HepG2 (cell line): Measurements from ENCODE around the gene UVSSA. TPM values are rescaled to one million over a fixed set of nuclear protein-coding genes. Genes with fewer than 3 reads are reported as not detected.

Experiments
- ATAC-seq: fragments of 200-7000 bp; cut with Tn5 transposase; 3 replicates; pipeline ENCODE4 v1.9.1; 2020; ENCODE audit warnings: mild to moderate bottlenecking, moderate library complexity
- BruUV-seq: library from RNA; stranded (reverse); fragments of 400-500 nt; replicated peaks from 2 replicates; lab custom pipeline; 2021; lab: Mats Ljungman, UMichigan
- CTCF ChIA-PET: fragments of 300-600 bp; formaldehyde crosslinking; extraction: SDS; loops from one replicate; lab custom pipeline; 2021; ENCODE audit warnings: low total read pairs, inconsistent platforms, low intra/inter-chr PET ratio; lab: Yijun Ruan, JAX
- POLR2A ChIA-PET: fragments of 350-600 bp; sonication (Branson Sonifier 250); formaldehyde crosslinking; loops from one replicate; lab custom pipeline; 2020; ENCODE audit warnings: antibody characterized with exemption, inconsistent platforms; lab: Yijun Ruan, JAX
- DNase-seq: peaks from one replicate; pipeline ENCODE4 v3.0.0-alpha.2; 2015; ENCODE audit warnings: low spot score
- FAIRE-seq: peaks from 3 replicates; lab custom pipeline; 2011; peaks lifted over from hg19 to GRCh38; lab: Jason Lieb, UNC
- H2AFZ ChIP-seq: one replicate; pipeline ENCODE4 v1.6.1; 2011; ENCODE audit warnings: low read length, inconsistent platforms
- H3K27ac ChIP-seq: fragments of 300-600 bp; 3 replicates; pipeline ENCODE4 v1.8.0; 2011; ENCODE audit warnings: mixed run types, mild to moderate bottlenecking, mixed read lengths, low read length, inconsistent platforms; ENCODE audit not compliant: insufficient read depth; ENCODE audit errors: extremely low read length
- H3K27me3 ChIP-seq, 2 experiments: fragments of 200-600 bp in 1 of 2; 2 replicates in 1 of 2; 3 replicates in 1 of 2; pipeline versions ENCODE4 v1.6.0 to v1.8.0; 2011; ENCODE audit warnings: low read length in 2 of 2, mild to moderate bottlenecking in 2 of 2, moderate library complexity in 2 of 2, inconsistent platforms in 1 of 2; ENCODE audit not compliant: insufficient read depth in 2 of 2, control insufficient read depth in 1 of 2
- H3K36me3 ChIP-seq, 2 experiments: fragments of 200-600 bp in 1 of 2; replicated peaks in 1 of 2; 2 replicates in 1 of 2; 3 replicates in 1 of 2; pipeline versions ENCODE4 v1.5.1 to v1.8.0; 2011; ENCODE audit warnings: low read length in 2 of 2, inconsistent platforms in 1 of 2; ENCODE audit not compliant: insufficient read depth in 2 of 2, control insufficient read depth in 1 of 2
- H3K4me1 ChIP-seq: 2 replicates; pipeline ENCODE4 v1.5.1; 2012; ENCODE audit warnings: low read length, inconsistent platforms; ENCODE audit not compliant: insufficient read depth
- H3K4me2 ChIP-seq: 2 replicates; pipeline ENCODE4 v1.6.0; 2011; ENCODE audit warnings: low read depth, low read length, inconsistent platforms
- H3K4me3 ChIP-seq, 3 experiments: fragments of 200-600 bp in 1 of 3; sonication (generic), shearing (Covaris generic) in 1 of 3; replicated peaks in 1 of 3; 2 replicates each; pipeline ENCODE4 v1.5.1; 2011 to 2016; ENCODE audit warnings: low read length in 3 of 3, inconsistent platforms in 2 of 3, low read depth in 2 of 3, mild to moderate bottlenecking in 2 of 3, control low read depth in 1 of 3, mixed read lengths in 1 of 3; ENCODE audit not compliant: insufficient read depth in 1 of 3
- H3K79me2 ChIP-seq: one replicate; pipeline ENCODE4 v1.6.1; 2011; ENCODE audit warnings: low read length, inconsistent platforms; ENCODE audit not compliant: insufficient read depth
- H3K9ac ChIP-seq: 2 replicates; pipeline ENCODE4 v1.6.0; 2011; ENCODE audit warnings: mild to moderate bottlenecking, low read depth, low read length, inconsistent platforms; ENCODE audit not compliant: insufficient read depth
- H3K9me3 ChIP-seq: 2 replicates; pipeline ENCODE4 v1.5.1; 2012; ENCODE audit warnings: mild to moderate bottlenecking, low read length
- H4K20me1 ChIP-seq: 2 replicates; pipeline ENCODE4 v1.6.0; 2011; ENCODE audit warnings: inconsistent platforms, mild to moderate bottlenecking, low read length, moderate library complexity; ENCODE audit not compliant: insufficient read depth
- HIVEP1 ChIP-seq: sonication (generic); formaldehyde crosslinking; IDR thresholded peaks from 2 replicates; pipeline ENCODE4 v1.4.0; 2020; ENCODE audit warnings: mild to moderate bottlenecking, missing genetic modification reagents
- HNRNPK ChIP-seq: fragments of 200-400 bp; formaldehyde crosslinking; IDR thresholded peaks from 2 replicates; pipeline ENCODE4 v1.6.1; 2018; ENCODE audit warnings: low read length, low read depth, moderate library complexity, mild to moderate bottlenecking; ENCODE audit not compliant: poor library complexity, severe bottlenecking
- MATR3 ChIP-seq: sonication (generic); formaldehyde crosslinking; IDR thresholded peaks from 2 replicates; pipeline ENCODE4 v1.4.0; 2020; ENCODE audit warnings: missing genetic modification reagents
- PITX1 ChIP-seq: sonication (generic); formaldehyde crosslinking; IDR thresholded peaks from 2 replicates; pipeline ENCODE4 v1.5.1; 2020; ENCODE audit warnings: mild to moderate bottlenecking, missing genetic modification reagents
- SMAD1 ChIP-seq: sonication (generic); formaldehyde crosslinking; IDR thresholded peaks from 2 replicates; pipeline ENCODE4 v1.4.0; 2020; ENCODE audit warnings: missing genetic modification reagents, low read depth, mild to moderate bottlenecking, borderline replicate concordance
- SMAD9 ChIP-seq: sonication (generic); formaldehyde crosslinking; IDR thresholded peaks from 2 replicates; pipeline ENCODE4 v1.5.1; 2020; ENCODE audit warnings: mild to moderate bottlenecking, missing genetic modification reagents
- U2AF2 ChIP-seq: fragments of 200-400 bp; formaldehyde crosslinking; IDR thresholded peaks from 2 replicates; pipeline ENCODE4 v1.6.1; 2017; ENCODE audit warnings: low read depth, mild to moderate bottlenecking, low read length
- YY1 ChIP-seq: IDR thresholded peaks from 2 replicates; pipeline ENCODE4 v1.6.1; 2011; ENCODE audit warnings: low read length, low read depth, moderate library complexity, mild to moderate bottlenecking; ENCODE audit not compliant: insufficient read depth, insufficient replicate concordance
- ZNF549 ChIP-seq: sonication (generic); formaldehyde crosslinking; IDR thresholded peaks from 2 replicates; pipeline ENCODE4 v1.5.0; 2020; ENCODE audit warnings: missing genetic modification reagents
- ZNF747 ChIP-seq: sonication (generic); formaldehyde crosslinking; IDR thresholded peaks from 2 replicates; pipeline ENCODE4 v1.8.1; 2023; ENCODE audit warnings: missing genetic modification reagents, mild to moderate bottlenecking, borderline replicate concordance
- ZSCAN21 ChIP-seq: sonication (generic); formaldehyde crosslinking; IDR thresholded peaks from 2 replicates; pipeline ENCODE4 v1.8.0; 2022; ENCODE audit warnings: mild to moderate bottlenecking, missing genetic modification reagents, moderate library complexity, borderline replicate concordance
- WGBS: methylation state at CpG from one replicate; pipeline ENCODE4 v1.1.6; 2017; ENCODE audit warnings: low lambda C conversion rate; 5-methylcytosine and 5-hydroxymethylcytosine counted together
- in situ Hi-C: cut with HindIII; loops from 2 replicates; pipeline ENCODE4 v1.10.0; 2017; ENCODE audit warnings: low pct_unique_long_range_greater_than_20kb; ENCODE audit not compliant: extremely low pct_ligation_motif_present
- intact Hi-C: fragments of 100-400 bp; cut with micrococcal nuclease; formaldehyde crosslinking; loops from one replicate; pipeline ENCODE4 v1.10.0; 2022; ENCODE audit not compliant: unreplicated experiment
- polyA plus RNA-seq, 8 experiments: library from polyadenylated mRNA; depleted of rRNA in 3 of 8; stranded (reverse) in 7 of 8; unstranded in 1 of 8; fragments of >200 nt; fragmentation: Illumina TruSeq in 4 of 8; extraction: Trizol in 4 of 8; gene quantifications; 2 replicates each; pipeline versions ENCODE4 v1.2.1 to v1.2.3, GENCODE V29; 2011 to 2016; ENCODE audit warnings: low read depth in 4 of 8, missing spikeins in 1 of 8, mixed read lengths in 1 of 8; ENCODE audit not compliant: insufficient read depth in 1 of 8
- total RNA-seq, 5 experiments: library from RNA; depleted of rRNA; stranded (reverse); fragments of >200 nt; fragmentation: Illumina TruSeq; extraction: Trizol; gene quantifications; 2 replicates each; pipeline ENCODE4 v1.2.3, GENCODE V29; 2016; ENCODE audit warnings: low read depth in 1 of 5
- TF ChIP-seq, protein P1 (sequence below): sonication (generic); formaldehyde crosslinking; IDR thresholded peaks from 2 replicates; pipeline ENCODE4 v1.4.0; 2020; ENCODE audit warnings: mild to moderate bottlenecking, missing genetic modification reagents
- TF ChIP-seq, protein P2 (sequence below): sonication (generic); formaldehyde crosslinking; IDR thresholded peaks from 2 replicates; pipeline ENCODE4 v1.4.0; 2020; ENCODE audit warnings: missing genetic modification reagents, borderline replicate concordance
- TF ChIP-seq, protein P3 (sequence below): sonication (generic); formaldehyde crosslinking; IDR thresholded peaks from 2 replicates; pipeline ENCODE4 v1.9.0; 2021; ENCODE audit warnings: missing genetic modification reagents, mild to moderate bottlenecking, borderline replicate concordance

The UVSSA gene
- total and polyA plus RNA-seq, 2 of the 13 experiments (the other 11 are each of a cell fraction or from before 2014, with no cell fraction given), result 4.6 to 8.4 TPM

- Histone ChIP-seq H3K27me3 (peaks cover 2 to 27% of the 10 kb centered on the region in 2 experiments), H3K9me3 (no peaks in the 10 kb centered on the region), H3K4me3 (no peak overlapping the region), H3K79me2 (no peaks in the 10 kb centered on the region), H3K27ac (no peak overlapping the region), H3K4me1 (no peaks in the 10 kb centered on the region), H3K9ac (no peak overlapping the region), H4K20me1 (no peaks in the 10 kb centered on the region)
- CTCF ChIA-PET, result no interaction called here
- in situ Hi-C loops, result no loop called here
- 46% methylated on average over 19 of the region's 69 CpGs for WGBS
- FAIRE-seq, result no peak
- BruUV-seq, result no TSS peak
- TF ChIP-seq SMAD9 (CRISPR knock-in tag), result no peak
- TF ChIP-seq, all 625 proteins: peak for 0
- intact Hi-C loops, result no loop called here
- Histone ChIP-seq H3K4me2 (no peak overlapping the region), H3K36me3 (no peaks in the 10 kb centered on the region), H2AFZ (no peak overlapping the region)
- POLR2A ChIA-PET, result no interaction called here
- DNase-seq (no peak), ATAC-seq (no peak)
These were observed 55.6 kb downstream of the UVSSA start for GRCh38 chr4:1402516-1403091.

GRCh38 chr4:1403177-1403583 lies 56.2 kb downstream of the UVSSA start:
- Histone ChIP-seq H2AFZ (no peak overlapping the region), H3K36me3 (no peaks in the 10 kb centered on the region), H3K79me2 (no peaks in the 10 kb centered on the region), H3K4me2 (no peak overlapping the region), H3K27ac (no peak overlapping the region), H3K4me1 (no peaks in the 10 kb centered on the region), H3K27me3 (peaks cover 3 to 27% of the 10 kb centered on the region in 2 experiments), H3K4me3 (no peak overlapping the region), H3K9ac (no peak overlapping the region), H4K20me1 (no peaks in the 10 kb centered on the region), H3K9me3 (no peaks in the 10 kb centered on the region)
- intact Hi-C loops (no loop called here), in situ Hi-C loops (no loop called here)
- ATAC-seq, result no peak
- WGBS, result 57% methylated on average over 45 of the region's 58 CpGs
- no peak for DNase-seq
- no TSS peak for BruUV-seq
- no peak for FAIRE-seq
- ChIA-PET CTCF (no interaction called here), POLR2A (no interaction called here)
- TF ChIP-seq HNRNPK, result no peak
- TF ChIP-seq PITX1 (CRISPR knock-in tag), result no peak
- TF ChIP-seq, protein P1, sequence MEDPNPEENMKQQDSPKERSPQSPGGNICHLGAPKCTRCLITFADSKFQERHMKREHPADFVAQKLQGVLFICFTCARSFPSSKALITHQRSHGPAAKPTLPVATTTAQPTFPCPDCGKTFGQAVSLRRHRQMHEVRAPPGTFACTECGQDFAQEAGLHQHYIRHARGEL (CRISPR knock-in tag), result no peak
- TF ChIP-seq ZNF549, result no peak
- no peak for TF ChIP-seq ZSCAN21 (CRISPR knock-in tag)
- no peak for TF ChIP-seq YY1
- TF ChIP-seq HIVEP1 (CRISPR knock-in tag), result no peak
- TF ChIP-seq SMAD1 (CRISPR knock-in tag), result no peak
- TF ChIP-seq, protein P2, sequence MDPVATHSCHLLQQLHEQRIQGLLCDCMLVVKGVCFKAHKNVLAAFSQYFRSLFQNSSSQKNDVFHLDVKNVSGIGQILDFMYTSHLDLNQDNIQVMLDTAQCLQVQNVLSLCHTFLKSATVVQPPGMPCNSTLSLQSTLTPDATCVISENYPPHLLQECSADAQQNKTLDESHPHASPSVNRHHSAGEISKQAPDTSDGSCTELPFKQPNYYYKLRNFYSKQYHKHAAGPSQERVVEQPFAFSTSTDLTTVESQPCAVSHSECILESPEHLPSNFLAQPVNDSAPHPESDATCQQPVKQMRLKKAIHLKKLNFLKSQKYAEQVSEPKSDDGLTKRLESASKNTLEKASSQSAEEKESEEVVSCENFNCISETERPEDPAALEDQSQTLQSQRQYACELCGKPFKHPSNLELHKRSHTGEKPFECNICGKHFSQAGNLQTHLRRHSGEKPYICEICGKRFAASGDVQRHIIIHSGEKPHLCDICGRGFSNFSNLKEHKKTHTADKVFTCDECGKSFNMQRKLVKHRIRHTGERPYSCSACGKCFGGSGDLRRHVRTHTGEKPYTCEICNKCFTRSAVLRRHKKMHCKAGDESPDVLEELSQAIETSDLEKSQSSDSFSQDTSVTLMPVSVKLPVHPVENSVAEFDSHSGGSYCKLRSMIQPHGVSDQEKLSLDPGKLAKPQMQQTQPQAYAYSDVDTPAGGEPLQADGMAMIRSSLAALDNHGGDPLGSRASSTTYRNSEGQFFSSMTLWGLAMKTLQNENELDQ (CRISPR knock-in tag), result no peak
- TF ChIP-seq, protein P3, sequence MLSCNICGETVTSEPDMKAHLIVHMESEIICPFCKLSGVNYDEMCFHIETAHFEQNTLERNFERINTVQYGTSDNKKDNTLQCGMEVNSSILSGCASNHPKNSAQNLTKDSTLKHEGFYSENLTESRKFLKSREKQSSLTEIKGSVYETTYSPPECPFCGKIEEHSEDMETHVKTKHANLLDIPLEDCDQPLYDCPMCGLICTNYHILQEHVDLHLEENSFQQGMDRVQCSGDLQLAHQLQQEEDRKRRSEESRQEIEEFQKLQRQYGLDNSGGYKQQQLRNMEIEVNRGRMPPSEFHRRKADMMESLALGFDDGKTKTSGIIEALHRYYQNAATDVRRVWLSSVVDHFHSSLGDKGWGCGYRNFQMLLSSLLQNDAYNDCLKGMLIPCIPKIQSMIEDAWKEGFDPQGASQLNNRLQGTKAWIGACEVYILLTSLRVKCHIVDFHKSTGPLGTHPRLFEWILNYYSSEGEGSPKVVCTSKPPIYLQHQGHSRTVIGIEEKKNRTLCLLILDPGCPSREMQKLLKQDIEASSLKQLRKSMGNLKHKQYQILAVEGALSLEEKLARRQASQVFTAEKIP (CRISPR knock-in tag), result no peak
- no peak for TF ChIP-seq ZNF747 (CRISPR knock-in tag)
- TF ChIP-seq MATR3 (CRISPR knock-in tag), result no peak
- no peak for TF ChIP-seq U2AF2
